HG03378 (cell line): ENCODE results near the gene MDFI.

ENCODE experiments used
- ATAC-seq: cut with Tn5 transposase; IDR thresholded peaks from one replicate; pipeline ENCODE4 v1.9.1; 2021; ENCODE audit warnings: mild to moderate bottlenecking, moderate library complexity; ENCODE audit not compliant: unreplicated experiment

MDFI gene

GRCh38 chr6:41638002-41638934 lies at the start of gene MDFI:
Gene MDFI, plus strand, starts transcription at chr6:41638468. Its CDS starts 282 bp downstream, at chr6:41638750.
- ATAC-seq, result no peak

- ATAC-seq, result no peak
Measured at GRCh38 chr6:41589223-41589622, 49.0 kb upstream of the MDFI start.

DNA sequence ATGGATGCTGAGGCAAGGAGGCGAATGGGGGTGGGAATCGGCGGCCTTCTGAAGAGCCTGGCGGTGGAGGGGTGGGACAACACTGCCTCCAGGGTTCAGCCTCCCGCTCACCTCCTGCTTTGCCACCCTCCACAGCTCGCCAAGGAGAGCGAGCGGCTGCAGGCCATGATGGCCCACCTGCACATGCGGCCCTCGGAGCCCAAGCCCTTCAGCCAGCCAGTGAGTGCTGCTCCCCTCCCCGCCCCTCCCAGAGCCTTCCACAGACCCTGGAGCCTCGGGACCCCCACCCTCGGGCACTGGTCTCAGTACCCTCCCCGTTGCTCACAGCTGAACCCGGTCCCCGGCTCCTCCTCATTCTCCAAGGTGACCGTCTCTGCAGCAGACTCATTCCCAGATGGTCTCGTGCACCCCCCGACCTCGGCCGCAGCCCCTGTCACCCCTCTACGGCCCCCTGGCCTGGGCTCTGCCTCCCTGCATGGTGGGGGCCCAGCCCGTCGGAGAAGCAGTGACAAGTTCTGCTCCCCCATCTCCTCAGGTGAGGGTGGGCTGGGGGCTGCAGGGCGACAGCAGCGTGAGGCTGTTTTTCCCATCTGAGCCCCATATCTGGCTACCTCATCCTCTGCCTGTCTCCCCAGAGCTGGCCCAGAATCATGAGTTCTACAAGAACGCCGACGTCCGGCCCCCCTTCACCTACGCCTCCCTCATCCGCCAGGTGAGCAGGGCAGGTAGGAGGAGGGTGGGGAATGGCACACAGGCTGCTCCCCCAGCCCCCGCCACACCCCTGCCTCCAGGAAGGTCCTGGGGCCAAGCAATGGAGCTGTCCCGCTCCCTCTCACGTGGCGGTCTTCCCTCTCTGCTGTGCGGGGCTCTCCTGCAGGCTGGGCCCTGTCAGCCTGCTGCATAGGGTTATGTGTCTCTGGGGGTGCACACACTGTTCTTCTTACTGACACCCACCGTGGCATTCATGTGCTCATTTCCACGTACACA lies 48.3 kb upstream of the MDFI start:
- ATAC-seq, result no peak

- no peak for ATAC-seq
Measured at GRCh38 chr6:41591122-41591521, 47.1 kb upstream of the MDFI start.

- ATAC-seq, result no peak
Measured at GRCh38 chr6:41591859-41592502, 46.3 kb upstream of the MDFI start.

GRCh38 chr6:41593406-41593805 lies 44.9 kb upstream of the MDFI start:
- ATAC-seq, result no peak

GRCh38 chr6:41593839-41594238 lies 44.4 kb upstream of the MDFI start:
- no peak for ATAC-seq

- ATAC-seq, result no peak
Measured at GRCh38 chr6:41594326-41594725, 43.9 kb upstream of the MDFI start.

GRCh38 chr6:41594766-41595165 lies 43.5 kb upstream of the MDFI start:
- no peak for ATAC-seq

DNA sequence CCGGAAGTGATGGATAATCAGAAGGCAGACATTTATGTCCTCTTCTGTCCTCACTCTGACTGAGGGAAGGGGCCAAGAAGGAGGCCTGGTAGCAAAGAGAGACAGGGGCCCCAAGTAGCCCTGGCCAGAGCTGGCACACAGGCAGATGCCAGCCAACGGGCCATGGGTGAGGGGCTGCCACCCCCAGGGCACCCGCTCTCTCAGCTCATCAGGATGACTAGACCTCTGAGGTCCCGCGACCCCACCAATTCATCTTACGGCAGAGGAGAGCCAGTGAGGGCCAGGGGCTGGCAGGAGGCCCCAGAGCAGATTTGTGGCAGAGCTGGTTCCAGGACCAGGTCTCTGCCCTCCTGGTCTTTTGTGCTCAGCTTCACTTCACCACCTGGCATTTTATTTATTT lies 43.1 kb upstream of the MDFI start:
- ATAC-seq, result no peak

DNA sequence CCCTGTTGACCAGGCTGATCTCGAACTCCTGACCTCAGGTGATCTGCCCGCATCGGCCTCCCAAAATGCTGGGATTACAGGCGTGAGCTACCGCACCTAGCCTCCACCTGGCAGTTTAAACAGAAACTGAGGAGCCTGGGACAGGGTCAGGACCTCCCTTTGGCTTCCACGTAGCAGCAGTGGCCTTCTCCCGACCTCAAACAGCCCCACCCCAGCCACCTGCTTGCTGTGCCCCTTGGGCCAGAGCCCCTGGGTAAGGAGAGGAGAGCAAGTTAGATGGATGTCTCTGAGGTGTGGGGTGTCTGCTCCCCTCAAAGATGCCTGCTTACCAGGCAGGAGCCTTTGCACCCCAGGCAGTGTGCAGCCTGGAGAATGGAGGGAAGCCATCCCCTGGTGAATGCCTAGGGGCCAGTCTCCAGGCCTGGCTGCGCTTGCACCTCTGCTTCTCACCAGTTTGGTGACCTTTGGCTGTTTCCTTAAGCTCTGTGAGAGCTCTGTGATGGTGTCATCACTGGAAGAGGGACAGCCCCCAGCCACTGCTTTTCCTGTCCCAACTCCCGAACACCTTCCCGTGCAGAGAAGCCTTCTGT lies 42.1 kb upstream of the MDFI start:
- ATAC-seq, result no peak

DNA sequence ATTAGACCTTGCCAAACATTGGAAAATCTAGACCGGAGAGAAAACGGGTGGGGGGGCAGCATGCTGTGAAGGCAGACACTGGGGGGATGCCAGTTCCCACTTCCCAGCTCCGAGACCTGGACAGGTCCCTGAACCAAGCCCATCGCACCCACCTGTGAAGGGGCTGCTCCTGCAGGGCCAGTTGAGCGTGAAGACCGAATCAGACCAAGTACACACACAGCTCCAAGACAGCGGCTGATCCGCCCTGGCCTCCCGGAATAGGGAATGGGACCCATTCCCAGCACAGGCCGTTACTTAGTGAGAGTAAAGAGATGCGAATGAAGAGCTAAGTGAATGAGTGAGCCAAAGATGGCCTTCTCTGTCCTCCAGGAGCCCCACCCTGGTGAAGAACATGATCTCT lies 41.5 kb upstream of the MDFI start:
- ATAC-seq, result no peak

DNA sequence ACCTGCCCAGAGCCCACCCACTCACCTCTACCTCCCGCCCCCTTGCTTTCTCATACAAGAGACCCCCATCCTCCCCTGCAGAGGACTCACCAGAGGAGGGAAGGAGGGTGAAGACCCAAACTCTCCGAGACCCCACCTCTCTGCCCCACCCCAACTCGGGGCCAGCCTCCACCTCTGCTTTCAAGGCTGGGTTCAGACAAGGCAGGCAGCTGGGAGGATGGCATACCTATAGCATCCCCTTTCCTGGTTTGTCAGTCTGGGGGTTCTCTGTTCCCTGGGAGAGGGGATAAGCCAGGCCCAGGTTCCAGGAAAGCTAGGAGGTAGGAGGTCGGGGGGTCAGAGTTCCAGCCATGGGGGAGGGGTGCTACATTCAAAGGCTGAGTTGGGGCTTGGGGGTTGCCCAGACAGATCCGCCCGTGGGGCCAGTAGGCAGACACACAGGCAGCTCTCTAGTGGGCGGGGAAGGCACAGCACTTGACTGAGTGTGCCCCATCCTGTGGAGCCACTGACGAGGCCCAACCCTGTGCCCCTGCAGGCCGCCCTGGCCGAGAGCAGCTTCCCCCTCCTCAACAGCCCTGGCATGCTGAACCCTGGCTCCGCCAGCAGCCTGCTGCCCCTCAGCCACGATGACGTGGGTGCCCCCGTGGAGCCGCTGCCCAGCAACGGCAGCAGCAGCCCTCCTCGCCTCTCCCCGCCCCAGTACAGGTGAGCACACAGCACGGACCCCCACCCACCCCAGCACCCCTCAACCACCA lies 40.8 kb upstream of the MDFI start:
- no peak for ATAC-seq

GRCh38 chr6:41598670-41599014 lies 39.6 kb upstream of the MDFI start:
- ATAC-seq, result no peak

DNA sequence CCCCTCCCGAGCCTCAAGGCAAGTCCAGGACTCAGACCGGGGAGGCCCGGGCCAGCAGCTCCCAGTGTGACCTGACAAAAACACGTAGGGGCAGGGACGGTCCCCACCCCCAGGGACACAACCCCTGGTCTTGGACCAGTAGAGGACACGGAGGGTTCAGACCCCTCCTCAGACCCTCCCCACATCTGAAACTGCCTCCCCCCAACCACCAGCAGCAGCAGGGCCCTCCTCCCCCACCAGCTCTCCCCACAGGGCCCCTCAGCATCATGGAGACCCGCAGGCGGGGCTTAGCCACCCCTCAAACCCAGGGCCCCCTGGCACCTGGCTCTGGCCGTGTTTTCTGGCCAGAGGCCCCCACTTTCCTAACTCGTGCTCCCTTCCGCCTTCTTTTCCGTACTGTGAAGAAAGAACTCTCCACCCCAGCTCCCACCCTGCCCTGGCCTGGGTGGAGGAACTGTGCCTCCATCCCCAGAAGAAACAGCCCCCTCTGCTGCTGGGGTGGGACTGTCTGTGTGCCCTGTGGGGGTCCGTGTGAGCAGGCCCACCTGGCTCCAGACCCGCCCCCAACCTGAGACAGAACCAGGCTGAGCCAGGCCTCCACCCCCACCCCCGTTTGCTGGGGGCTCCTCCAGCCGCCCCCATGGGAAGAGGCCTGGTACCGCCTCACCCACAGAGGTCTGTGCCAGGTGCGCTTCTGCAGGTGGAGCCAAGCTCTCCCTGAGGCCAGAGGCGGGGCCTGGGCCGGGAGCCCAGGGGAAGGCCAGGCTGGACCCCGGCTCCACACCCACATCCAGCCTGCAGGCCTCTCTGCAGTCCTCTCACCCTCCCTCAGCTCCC lies 39.0 kb upstream of the MDFI start:
- ATAC-seq, result no peak

DNA sequence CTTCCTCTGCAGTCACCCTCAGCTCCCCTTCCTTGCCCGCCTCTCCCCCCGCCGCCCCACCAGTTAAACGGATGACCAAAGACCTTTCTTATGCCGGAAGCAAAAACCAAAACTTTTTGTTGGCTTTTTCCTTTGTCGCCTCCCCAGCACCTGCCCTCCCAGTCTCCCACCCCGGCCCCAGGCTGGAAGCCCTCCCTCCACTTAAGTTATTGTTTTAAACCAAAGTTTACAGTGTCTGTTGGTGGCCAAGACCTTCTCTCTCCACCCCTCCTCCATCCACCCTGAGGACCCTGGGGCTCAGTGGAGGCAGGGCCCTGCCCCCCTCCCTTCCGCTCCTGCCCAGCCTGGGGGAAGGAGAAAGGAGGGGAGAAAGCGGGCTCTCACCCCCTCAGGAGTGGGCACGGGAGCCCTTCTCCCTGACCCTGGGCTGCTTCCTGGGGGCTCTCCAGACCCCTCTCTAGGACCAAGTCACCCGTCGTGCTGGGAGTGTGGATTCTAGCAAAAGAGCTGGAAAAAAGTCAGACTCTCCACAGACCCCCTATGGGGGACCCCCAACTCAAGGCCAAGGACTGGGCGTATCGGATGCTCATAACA lies 38.3 kb upstream of the MDFI start:
- ATAC-seq, result no peak

- no peak for ATAC-seq
Measured at GRCh38 chr6:41600499-41601247, 37.6 kb upstream of the MDFI start.

- no peak for ATAC-seq
Measured at GRCh38 chr6:41601248-41601549, 37.1 kb upstream of the MDFI start.
